Measurements from ENCODE around the gene LINC00237. TPM values are rescaled to one million over a fixed set of nuclear protein-coding genes. Genes with fewer than 3 reads are reported as not detected.

LINC00237 gene
- total RNA-seq, 1 experiment from 2014 or later: not detected

- Mint-ChIP-seq H3K27ac (ENCODE audit: low read depth, unreplicated experiment) (no peak overlapping the region), H3K27me3 (ENCODE audit: insufficient read depth, unreplicated experiment) (no peaks in the 10 kb centered on the region), H3K9me3 (ENCODE audit: unreplicated experiment) (no peaks in the 10 kb centered on the region), H3K4me1 (ENCODE audit: insufficient read depth, unreplicated experiment) (peaks cover 10% of the 10 kb centered on the region), H3K4me3 (ENCODE audit: unreplicated experiment) (no peak overlapping the region), H3K36me3 (ENCODE audit: insufficient read depth, unreplicated experiment) (no peaks in the 10 kb centered on the region)
- intact Hi-C loops (cut with micrococcal nuclease): no loop called here
- ChIA-PET POLR2A (no interaction called here), CTCF (no interaction called here)
- no peak for TF ChIP-seq CTCF (IDR thresholded peaks at IDR 0.05; ENCODE audit: unreplicated experiment)
- no TSS peak for BruUV-seq (replicated peaks)
- DNase-seq (ENCODE audit: unreplicated experiment): no peak
Observed at GRCh38 chr20:21092806-21093205, 13.4 kb downstream of the LINC00237 start.

- Mint-ChIP-seq H3K27ac (ENCODE audit: low read depth, unreplicated experiment) (no peak overlapping the region), H3K36me3 (ENCODE audit: insufficient read depth, unreplicated experiment) (no peaks in the 10 kb centered on the region), H3K27me3 (ENCODE audit: insufficient read depth, unreplicated experiment) (no peaks in the 10 kb centered on the region), H3K4me1 (ENCODE audit: insufficient read depth, unreplicated experiment) (peaks cover 10% of the 10 kb centered on the region), H3K9me3 (ENCODE audit: unreplicated experiment) (no peaks in the 10 kb centered on the region), H3K4me3 (ENCODE audit: unreplicated experiment) (no peak overlapping the region)
- POLR2A ChIA-PET: no interaction called here
- intact Hi-C loops (cut with micrococcal nuclease): no loop called here
- CTCF ChIA-PET: interaction anchor here (1.2 kb wide), 1 partner anchor 145 kb away, joined by 4 read pairs; no protein-coding TSS in a partner anchor
- DNase-seq (ENCODE audit: unreplicated experiment): no peak
- BruUV-seq (replicated peaks): no TSS peak
- TF ChIP-seq CTCF (IDR thresholded peaks at IDR 0.05; ENCODE audit: unreplicated experiment): no peak
Observed at GRCh38 chr20:21090721-21091120, 15.4 kb downstream of the LINC00237 start.

- Mint-ChIP-seq H3K9me3 (ENCODE audit: unreplicated experiment) (no peaks in the 10 kb centered on the region), H3K27me3 (ENCODE audit: insufficient read depth, unreplicated experiment) (no peaks in the 10 kb centered on the region), H3K4me1 (ENCODE audit: insufficient read depth, unreplicated experiment) (peaks cover 10% of the 10 kb centered on the region), H3K4me3 (ENCODE audit: unreplicated experiment) (no peak overlapping the region), H3K36me3 (ENCODE audit: insufficient read depth, unreplicated experiment) (no peaks in the 10 kb centered on the region), H3K27ac (ENCODE audit: low read depth, unreplicated experiment) (no peak overlapping the region)
- BruUV-seq (replicated peaks): no TSS peak
- POLR2A ChIA-PET: no interaction called here
- intact Hi-C loops (cut with micrococcal nuclease): no loop called here
- DNase-seq (ENCODE audit: unreplicated experiment): no peak
- TF ChIP-seq CTCF (IDR thresholded peaks at IDR 0.05; ENCODE audit: unreplicated experiment): no peak
- CTCF ChIA-PET: interaction anchor here (0.9 to 1.2 kb wide), 2 partner anchors 53 to 146 kb away, joined by 4 read pairs; no protein-coding TSS in a partner anchor
Observed at GRCh38 chr20:21090111-21090618, 16.0 kb downstream of the LINC00237 start.

- Mint-ChIP-seq H3K27ac (ENCODE audit: low read depth, unreplicated experiment) (no peak overlapping the region), H3K9me3 (ENCODE audit: unreplicated experiment) (no peaks in the 10 kb centered on the region), H3K4me1 (ENCODE audit: insufficient read depth, unreplicated experiment) (peaks cover 10% of the 10 kb centered on the region), H3K27me3 (ENCODE audit: insufficient read depth, unreplicated experiment) (no peaks in the 10 kb centered on the region), H3K36me3 (ENCODE audit: insufficient read depth, unreplicated experiment) (no peaks in the 10 kb centered on the region), H3K4me3 (ENCODE audit: unreplicated experiment) (no peak overlapping the region)
- TF ChIP-seq CTCF (IDR thresholded peaks at IDR 0.05; ENCODE audit: unreplicated experiment): no peak
- ChIA-PET CTCF (interaction anchor here (0.9 to 1.2 kb wide), 2 partner anchors 54 to 147 kb away, joined by 4 read pairs; no protein-coding TSS in a partner anchor), POLR2A (no interaction called here)
- DNase-seq (ENCODE audit: unreplicated experiment): no peak
- no TSS peak for BruUV-seq (replicated peaks)
- intact Hi-C loops (cut with micrococcal nuclease): no loop called here
Observed at GRCh38 chr20:21089391-21089790, 16.8 kb downstream of the LINC00237 start.
